Stimulated activated effector memory CD8-positive, alpha-beta T cell treated with anti-CD3 and anti-CD28 coated beads, Interleukin-12 subunit alpha, Interleukin-12 subunit beta, amount 100 ng/mL, for 72 hours (primary cell): ENCODE measurements around the gene NCK1.

Experiments
- ATAC-seq: fragments of 150-1000 bp; cut with Tn5 transposase; 2 replicates; pipeline ENCODE4 v1.10.0; 2021
- DNase-seq, 2 donors: peaks; one replicate each; pipeline ENCODE4 v3.0.0; 2021 to 2022; ENCODE audit warnings: low spot score in 2 of 2
- H3K27ac Mint-ChIP-seq: one replicate; pipeline ENCODE4 v1.8.0; 2022; ENCODE audit warnings: mild to moderate bottlenecking, mixed read lengths
- H3K36me3 Mint-ChIP-seq: one replicate; pipeline ENCODE4 v1.8.0; 2022; ENCODE audit warnings: mild to moderate bottlenecking, mixed read lengths
- H3K4me1 Mint-ChIP-seq: one replicate; pipeline ENCODE4 v1.8.0; 2022; ENCODE audit warnings: mixed read lengths
- H3K4me3 Mint-ChIP-seq: one replicate; pipeline ENCODE4 v1.8.0; 2022; ENCODE audit warnings: mild to moderate bottlenecking, mixed read lengths
- H3K9me3 Mint-ChIP-seq: one replicate; pipeline ENCODE4 v1.8.0; 2022; ENCODE audit warnings: mixed read lengths

NCK1 gene

GRCh38 chr3:136992115-136992514, 130.1 kb downstream of the NCK1 start:
- no peaks in the 10 kb centered on the region for H3K9me3 Mint-ChIP-seq
- DNase-seq (no peak), ATAC-seq (no peak)
- H3K4me1 Mint-ChIP-seq: no peaks in the 10 kb centered on the region
- no peak overlapping the region for H3K4me3 Mint-ChIP-seq
- H3K27ac Mint-ChIP-seq: no peak overlapping the region
- H3K36me3 Mint-ChIP-seq: no peaks in the 10 kb centered on the region

GRCh38 chr3:136994772-136995516, 132.9 kb downstream of the NCK1 start:
- no peak for DNase-seq
- H3K4me3 Mint-ChIP-seq: no peak overlapping the region
- no peak for ATAC-seq
- no peaks in the 10 kb centered on the region for H3K4me1 Mint-ChIP-seq
- H3K9me3 Mint-ChIP-seq: no peaks in the 10 kb centered on the region
- no peaks in the 10 kb centered on the region for H3K36me3 Mint-ChIP-seq
- peak overlapping the region; percentile 54 for H3K27ac Mint-ChIP-seq

- Mint-ChIP-seq H3K4me3 (no peak overlapping the region), H3K36me3 (no peaks in the 10 kb centered on the region), H3K27ac (peak overlapping the region; percentile 54), H3K9me3 (no peaks in the 10 kb centered on the region), H3K4me1 (no peaks in the 10 kb centered on the region)
- ATAC-seq (no peak), DNase-seq (no peak)
Observed at GRCh38 chr3:136995652-136996051, 133.6 kb downstream of the NCK1 start.
